ENCODE results near the gene CACNA2D4.
"Not testable (repeated sequence)": the region's sequence is repeated elsewhere in the genome, so short reads cannot be mapped to it uniquely, and the experiment has no call there.

GRCh38 chr12:1945502-1945901 is 27.1 kb upstream of the CACNA2D4 start:
- not testable (repeated sequence) for TF ChIP-seq CTCF, POLR2A, EP300 (IDR thresholded peaks at IDR 0.05)
